Activated CD4-positive, alpha-beta T cell treated with anti-CD3 and anti-CD28 coated beads for 36 hours (primary cell): ENCODE measurements around the gene ACOXL. TPM values are rescaled to one million over a fixed set of nuclear protein-coding genes. Genes with fewer than 3 reads are reported as not detected.
A peak's percentile ranks its signal among the peaks of the same experiment; 100 is the strongest.

Experiments used
- ATAC-seq: fragments of 200-7000 bp; cut with Tn5 transposase; one replicate; pipeline ENCODE4 v1.10.0; 2021; ENCODE audit warnings: mild to moderate bottlenecking, moderate library complexity
- CTCF ChIA-PET: fragments of 350-600 bp; sonication (Branson Sonifier 250); formaldehyde crosslinking; loops from one replicate; lab custom pipeline; 2021; ENCODE audit warnings: antibody characterized with exemption; lab: Charles Lee
- POLR2A ChIA-PET: fragments of 350-600 bp; sonication (Branson Sonifier 250); formaldehyde crosslinking; loops from one replicate; lab custom pipeline; 2021; ENCODE audit warnings: antibody characterized with exemption, inconsistent platforms; lab: Charles Lee
- DNase-seq: peaks from one replicate; pipeline ENCODE4 v3.0.0-alpha.2; 2020
- H3K27ac Mint-ChIP-seq: one replicate; pipeline ENCODE4 v1.8.0; 2021; ENCODE audit warnings: mixed read lengths
- H3K27me3 Mint-ChIP-seq: one replicate; pipeline ENCODE4 v1.8.0; 2021; ENCODE audit warnings: mixed read lengths
- H3K36me3 Mint-ChIP-seq: one replicate; pipeline ENCODE4 v1.8.0; 2021; ENCODE audit warnings: low read depth, mixed read lengths
- H3K4me1 Mint-ChIP-seq: one replicate; pipeline ENCODE4 v1.8.0; 2021; ENCODE audit warnings: mixed read lengths
- H3K4me3 Mint-ChIP-seq: one replicate; pipeline ENCODE4 v1.8.0; 2021; ENCODE audit warnings: mild to moderate bottlenecking, moderate library complexity, mixed read lengths
- H3K9me3 Mint-ChIP-seq: one replicate; pipeline ENCODE4 v1.8.0; 2021; ENCODE audit warnings: low read depth, mixed read lengths
- intact Hi-C, 2 experiments: fragments of 100-400 bp; cut with DNase I in 1 of 2; cut with micrococcal nuclease in 1 of 2; formaldehyde crosslinking; loops; one replicate each; pipeline versions ENCODE4 v1.14.2 to v1.15.1; 2022 to 2024; cut with DNase I, micrococcal nuclease
- total RNA-seq, 2 experiments: library from RNA; stranded (reverse); gene quantifications; one replicate each; pipeline ENCODE4 v1.2.3, GENCODE V29; 2021

The ACOXL gene
- total RNA-seq, 2 experiments from 2014 or later: 0.23 TPM; not detected in 1

- Mint-ChIP-seq H3K27ac (no peak overlapping the region), H3K36me3 (no peaks in the 10 kb centered on the region), H3K4me3 (no peak overlapping the region), H3K4me1 (peaks cover 22% of the 10 kb centered on the region), H3K27me3 (peaks cover 74% of the 10 kb centered on the region), H3K9me3 (no peaks in the 10 kb centered on the region)
- no peak for DNase-seq
- ChIA-PET POLR2A (interaction anchor here (0.6 kb wide), 1 partner anchor 305 kb away, joined by 4 read pairs; no protein-coding TSS in a partner anchor), CTCF (no interaction called here)
- no peak for ATAC-seq
- intact Hi-C loops: loop anchor here in 1 of 2 experiments (10.0 kb wide), 1 partner anchor 590 kb away; no protein-coding TSS in a partner anchor
Observed at GRCh38 chr2:110744429-110744828, 12.1 kb downstream of the ACOXL start.

- DNase-seq (no peak), ATAC-seq (no peak)
- Mint-ChIP-seq H3K36me3 (no peaks in the 10 kb centered on the region), H3K9me3 (no peaks in the 10 kb centered on the region), H3K4me1 (peaks cover 22% of the 10 kb centered on the region), H3K27me3 (peaks cover 74% of the 10 kb centered on the region), H3K27ac (no peak overlapping the region), H3K4me3 (no peak overlapping the region)
- intact Hi-C loops: loop anchor here (5.0 to 10.0 kb wide), 6 partner anchors 33 to 590 kb away; no protein-coding TSS in a partner anchor
- ChIA-PET CTCF (interaction anchor here (1.1 kb wide), 1 partner anchor 10 kb away, joined by 4 read pairs; no protein-coding TSS in a partner anchor), POLR2A (interaction anchor here (0.6 kb wide), 1 partner anchor 305 kb away, joined by 4 read pairs; no protein-coding TSS in a partner anchor)
Observed at GRCh38 chr2:110745048-110745447, 12.7 kb downstream of the ACOXL start.

- intact Hi-C loops: loop anchor here (5.0 to 10.0 kb wide), 6 partner anchors 35 to 592 kb away; no protein-coding TSS in a partner anchor
- peaks cover 18% of the 10 kb centered on the region for H3K4me1 Mint-ChIP-seq
- DNase-seq: no peak
- ChIA-PET CTCF (no interaction called here), POLR2A (no interaction called here)
- no peak overlapping the region for H3K4me3 Mint-ChIP-seq
- peaks cover 72% of the 10 kb centered on the region for H3K27me3 Mint-ChIP-seq
- no peak overlapping the region for H3K27ac Mint-ChIP-seq
- ATAC-seq: no peak
- H3K36me3 Mint-ChIP-seq: no peaks in the 10 kb centered on the region
- H3K9me3 Mint-ChIP-seq: no peaks in the 10 kb centered on the region
Observed at GRCh38 chr2:110746586-110747521, 14.5 kb downstream of the ACOXL start.

GRCh38 chr2:110747522-110748488, 15.4 kb downstream of the ACOXL start:
- DNase-seq: peak; percentile 16
- ChIA-PET POLR2A (no interaction called here), CTCF (interaction anchor here (1.0 kb wide), 2 partner anchors 15 to 69 kb away, joined by 3 to 5 read pairs; partner anchors contain the start of gene ACOXL)
- H3K36me3 Mint-ChIP-seq: no peaks in the 10 kb centered on the region
- H3K4me1 Mint-ChIP-seq: peaks cover 18% of the 10 kb centered on the region
- no peaks in the 10 kb centered on the region for H3K9me3 Mint-ChIP-seq
- H3K4me3 Mint-ChIP-seq: no peak overlapping the region
- intact Hi-C loops: loop anchor here (1.0 to 10.0 kb wide), 10 partner anchors 36 to 593 kb away; partner anchors contain the start of gene BUB1 (in 2 of the 2)
- ATAC-seq: peak; percentile 23
- H3K27ac Mint-ChIP-seq: no peak overlapping the region
- H3K27me3 Mint-ChIP-seq: peaks cover 70% of the 10 kb centered on the region

- DNase-seq (peak; percentile 86), ATAC-seq (peak; percentile 99)
- intact Hi-C loops: loop anchor here (1.0 to 10.0 kb wide), 10 partner anchors 36 to 594 kb away; partner anchors contain the start of gene BUB1 (in 2 of the 2)
- H3K4me1 Mint-ChIP-seq: peaks cover 18% of the 10 kb centered on the region
- no peak overlapping the region for H3K27ac Mint-ChIP-seq
- ChIA-PET POLR2A (no interaction called here), CTCF (interaction anchor here (1.0 kb wide), 2 partner anchors 16 to 70 kb away, joined by 3 to 5 read pairs; partner anchors contain the start of gene ACOXL)
- H3K36me3 Mint-ChIP-seq: no peaks in the 10 kb centered on the region
- no peak overlapping the region for H3K4me3 Mint-ChIP-seq
- peaks cover 67% of the 10 kb centered on the region for H3K27me3 Mint-ChIP-seq
- H3K9me3 Mint-ChIP-seq: no peaks in the 10 kb centered on the region
Observed at GRCh38 chr2:110748489-110748867, 16.1 kb downstream of the ACOXL start.

- intact Hi-C loops: no loop called here
- DNase-seq (no peak), ATAC-seq (no peak)
- Mint-ChIP-seq H3K4me3 (no peak overlapping the region), H3K27me3 (peaks cover 44% of the 10 kb centered on the region), H3K4me1 (peaks cover 18% of the 10 kb centered on the region), H3K36me3 (no peaks in the 10 kb centered on the region), H3K27ac (no peak overlapping the region), H3K9me3 (no peaks in the 10 kb centered on the region)
- ChIA-PET CTCF (no interaction called here), POLR2A (no interaction called here)
Observed at GRCh38 chr2:110751642-110752041, 19.3 kb downstream of the ACOXL start.

- DNase-seq (no peak), ATAC-seq (no peak)
- no peaks in the 10 kb centered on the region for H3K36me3 Mint-ChIP-seq
- peaks cover 13% of the 10 kb centered on the region for H3K4me1 Mint-ChIP-seq
- H3K9me3 Mint-ChIP-seq: no peaks in the 10 kb centered on the region
- peaks cover 39% of the 10 kb centered on the region for H3K27me3 Mint-ChIP-seq
- no peak overlapping the region for H3K4me3 Mint-ChIP-seq
- intact Hi-C loops: no loop called here
- ChIA-PET CTCF (no interaction called here), POLR2A (no interaction called here)
- H3K27ac Mint-ChIP-seq: no peak overlapping the region
Observed at GRCh38 chr2:110752871-110753270, 20.5 kb downstream of the ACOXL start.

GRCh38 chr2:110755491-110756078, 23.2 kb downstream of the ACOXL start:
- Mint-ChIP-seq H3K4me1 (no peaks in the 10 kb centered on the region), H3K27me3 (peaks cover 38% of the 10 kb centered on the region), H3K9me3 (peaks cover 9% of the 10 kb centered on the region), H3K4me3 (no peak overlapping the region), H3K27ac (no peak overlapping the region), H3K36me3 (no peaks in the 10 kb centered on the region)
- CTCF ChIA-PET: interaction anchor here (0.6 to 1.7 kb wide), 18 partner anchors 10 to 1438 kb away, joined by 3 to 6 read pairs (median 4); partner anchors contain the start of genes ACOXL and BUB1
- POLR2A ChIA-PET: interaction anchor here (0.7 kb wide), 1 partner anchor 25 kb away, joined by 7 read pairs; no protein-coding TSS in a partner anchor
- DNase-seq: no peak
- intact Hi-C loops: no loop called here
- no peak for ATAC-seq

- intact Hi-C loops: no loop called here
- no peak for ATAC-seq
- H3K27ac Mint-ChIP-seq: no peak overlapping the region
- peaks cover 9% of the 10 kb centered on the region for H3K9me3 Mint-ChIP-seq
- peaks cover 31% of the 10 kb centered on the region for H3K27me3 Mint-ChIP-seq
- ChIA-PET POLR2A (no interaction called here), CTCF (interaction anchor here (1.3 to 1.5 kb wide), 2 partner anchors 14 to 23 kb away, joined by 3 to 4 read pairs; no protein-coding TSS in a partner anchor)
- no peak overlapping the region for H3K4me3 Mint-ChIP-seq
- H3K36me3 Mint-ChIP-seq: no peaks in the 10 kb centered on the region
- no peaks in the 10 kb centered on the region for H3K4me1 Mint-ChIP-seq
- no peak for DNase-seq
Observed at GRCh38 chr2:110759411-110759810, 27.0 kb downstream of the ACOXL start.

GRCh38 chr2:110764931-110765330, 32.6 kb downstream of the ACOXL start:
- H3K27me3 Mint-ChIP-seq: peaks cover 21% of the 10 kb centered on the region
- peaks cover 8% of the 10 kb centered on the region for H3K9me3 Mint-ChIP-seq
- H3K4me3 Mint-ChIP-seq: no peak overlapping the region
- intact Hi-C loops: no loop called here
- no peaks in the 10 kb centered on the region for H3K36me3 Mint-ChIP-seq
- ChIA-PET POLR2A (no interaction called here), CTCF (interaction anchor here (0.6 kb wide), 1 partner anchor 93 kb away, joined by 3 read pairs; no protein-coding TSS in a partner anchor)
- ATAC-seq (no peak), DNase-seq (no peak)
- H3K27ac Mint-ChIP-seq: no peak overlapping the region
- no peaks in the 10 kb centered on the region for H3K4me1 Mint-ChIP-seq
